HepG2 (cell line): ENCODE data around the gene C14orf93. TPM values are rescaled to one million over a fixed set of nuclear protein-coding genes. Genes with fewer than 3 reads are reported as not detected.
A peak's percentile ranks its signal among the peaks of the same experiment; 100 is the strongest.

Experiments
- BCL6 ChIP-seq: IDR thresholded peaks from 2 replicates; pipeline ENCODE4 v1.6.1; 2016; ENCODE audit warnings: missing genetic modification reagents, missing compliant biosample characterization
- FOSL2 ChIP-seq: sonication (generic); formaldehyde crosslinking; IDR thresholded peaks from 2 replicates; pipeline ENCODE4 v1.4.0; 2020; ENCODE audit warnings: missing genetic modification reagents
- FOXO1 ChIP-seq: sonication (generic); formaldehyde crosslinking; IDR thresholded peaks from 2 replicates; pipeline ENCODE4 v1.4.0; 2020; ENCODE audit warnings: missing genetic modification reagents
- FOXP4 ChIP-seq: sonication (generic); formaldehyde crosslinking; IDR thresholded peaks from 2 replicates; pipeline ENCODE4 v1.4.0; 2020; ENCODE audit warnings: missing genetic modification reagents
- GABPB1 ChIP-seq: IDR thresholded peaks from 2 replicates; pipeline ENCODE4 v1.6.1; 2016; ENCODE audit warnings: mild to moderate bottlenecking, missing genetic modification reagents, moderate library complexity, missing compliant biosample characterization
- GATAD1 ChIP-seq: IDR thresholded peaks from 2 replicates; pipeline ENCODE4 v1.6.1; 2016; ENCODE audit warnings: missing genetic modification reagents, missing compliant biosample characterization
- HMGXB4 ChIP-seq, 2 experiments: sonication (generic) in 1 of 2; formaldehyde crosslinking in 1 of 2; IDR thresholded peaks; 2 replicates each; pipeline versions ENCODE4 v1.4.0 to v1.6.1; 2018 to 2020; ENCODE audit warnings: missing genetic modification reagents in 2 of 2, borderline replicate concordance in 1 of 2, low read depth in 1 of 2, mild to moderate bottlenecking in 1 of 2, missing biosample characterization in 1 of 2
- KDM2A ChIP-seq: sonication (generic); formaldehyde crosslinking; IDR thresholded peaks from 2 replicates; pipeline ENCODE4 v1.4.0; 2020; ENCODE audit warnings: low read depth, missing genetic modification reagents, borderline replicate concordance
- KMT2A ChIP-seq: sonication (generic); formaldehyde crosslinking; IDR thresholded peaks from 2 replicates; pipeline ENCODE4 v1.4.0; 2020; ENCODE audit warnings: missing genetic modification reagents
- MBD4 ChIP-seq: IDR thresholded peaks from 2 replicates; pipeline ENCODE4 v1.6.1; 2012; ENCODE audit warnings: low read length, inconsistent platforms, borderline replicate concordance
- MED13 ChIP-seq: sonication (generic); formaldehyde crosslinking; IDR thresholded peaks from 2 replicates; pipeline ENCODE4 v1.5.0; 2020; ENCODE audit warnings: missing genetic modification reagents
- PAWR ChIP-seq: sonication (generic); formaldehyde crosslinking; IDR thresholded peaks from 2 replicates; pipeline ENCODE4 v1.4.0; 2020; ENCODE audit warnings: missing genetic modification reagents, mild to moderate bottlenecking, borderline replicate concordance
- POLR2A ChIP-seq, 2 experiments: IDR thresholded peaks; 2 replicates each; pipeline ENCODE4 v1.6.1; 2011; ENCODE audit warnings: low read depth in 2 of 2, low read length in 2 of 2, mild to moderate bottlenecking in 1 of 2, moderate library complexity in 1 of 2; ENCODE audit not compliant: insufficient read depth in 1 of 2
- POLR2AphosphoS2 ChIP-seq: IDR thresholded peaks from 2 replicates; pipeline ENCODE4 v1.6.1; 2011; ENCODE audit warnings: low read depth, low read length, improper control_type of control experiment
- RAD21 ChIP-seq: fragments of 450-650 bp; formaldehyde crosslinking; IDR thresholded peaks from 2 replicates; pipeline ENCODE4 v1.5.0; 2020; ENCODE audit warnings: mild to moderate bottlenecking
- SAFB2 ChIP-seq: sonication (generic); formaldehyde crosslinking; IDR thresholded peaks from 2 replicates; pipeline ENCODE4 v1.5.1; 2020; ENCODE audit warnings: missing genetic modification reagents, low read depth, mild to moderate bottlenecking, borderline replicate concordance
- SAP130 ChIP-seq: IDR thresholded peaks from 2 replicates; pipeline ENCODE4 v1.6.1; 2016; ENCODE audit warnings: low read depth
- SIN3B ChIP-seq: fragments of 150-350 bp; IDR thresholded peaks from 2 replicates; pipeline ENCODE4 v1.6.1; 2014; ENCODE audit warnings: low read length
- SP2 ChIP-seq: sonication (generic); formaldehyde crosslinking; IDR thresholded peaks from 2 replicates; pipeline ENCODE4 v1.5.1; 2020; ENCODE audit warnings: mild to moderate bottlenecking, missing genetic modification reagents
- SUZ12 ChIP-seq: fragments of 150-350 bp; IDR thresholded peaks from 2 replicates; pipeline ENCODE4 v1.6.1; 2014; ENCODE audit warnings: low read depth, low read length
- TIGD3 ChIP-seq: sonication (generic); formaldehyde crosslinking; IDR thresholded peaks from 2 replicates; pipeline ENCODE4 v1.5.1; 2020; ENCODE audit warnings: mild to moderate bottlenecking, missing genetic modification reagents, borderline replicate concordance
- TSC22D2 ChIP-seq: sonication (generic); formaldehyde crosslinking; IDR thresholded peaks from 2 replicates; pipeline ENCODE4 v1.5.1; 2020; ENCODE audit warnings: missing genetic modification reagents, mild to moderate bottlenecking, borderline replicate concordance
- ZBTB20 ChIP-seq: sonication (generic); formaldehyde crosslinking; IDR thresholded peaks from 2 replicates; pipeline ENCODE4 v1.8.1; 2023; ENCODE audit warnings: missing genetic modification reagents, low read depth, mild to moderate bottlenecking, borderline replicate concordance
- ZNF121 ChIP-seq: sonication (generic); formaldehyde crosslinking; IDR thresholded peaks from 2 replicates; pipeline ENCODE4 v1.5.0; 2020; ENCODE audit warnings: mild to moderate bottlenecking, missing genetic modification reagents
- ZNF326 ChIP-seq: sonication (generic); formaldehyde crosslinking; IDR thresholded peaks from 2 replicates; pipeline ENCODE4 v1.4.0; 2020; ENCODE audit warnings: missing genetic modification reagents, borderline replicate concordance
- ZNF768 ChIP-seq: sonication (generic); formaldehyde crosslinking; IDR thresholded peaks from 2 replicates; pipeline ENCODE4 v1.4.0; 2020; ENCODE audit warnings: missing genetic modification reagents
- ZNF792 ChIP-seq: IDR thresholded peaks from 2 replicates; pipeline ENCODE4 v1.6.1; 2016
- polyA plus RNA-seq, 8 experiments: library from polyadenylated mRNA; depleted of rRNA in 3 of 8; stranded (reverse) in 7 of 8; unstranded in 1 of 8; fragments of >200 nt; fragmentation: Illumina TruSeq in 4 of 8; extraction: Trizol in 4 of 8; gene quantifications; 2 replicates each; pipeline versions ENCODE4 v1.2.1 to v1.2.3, GENCODE V29; 2011 to 2016; ENCODE audit warnings: low read depth in 4 of 8, missing spikeins in 1 of 8, mixed read lengths in 1 of 8; ENCODE audit not compliant: insufficient read depth in 1 of 8
- total RNA-seq, 5 experiments: library from RNA; depleted of rRNA; stranded (reverse); fragments of >200 nt; fragmentation: Illumina TruSeq; extraction: Trizol; gene quantifications; 2 replicates each; pipeline ENCODE4 v1.2.3, GENCODE V29; 2016; ENCODE audit warnings: low read depth in 1 of 5

C14orf93 gene
- total and polyA plus RNA-seq, 2 of the 13 experiments (the other 11 are each of a cell fraction or from before 2014, with no cell fraction given), result 11.4 to 22.5 TPM

- TF ChIP-seq TIGD3 (0 out of 2 replicates have a peak, but pooled peaks have one; percentile 65), MBD4 (no peak), SUZ12 (0 out of 2 replicates have a peak, but pooled peaks have one; percentile 9), PAWR (0 out of 2 replicates have a peak, but pooled peaks have one; percentile 55), FOXP4 (CRISPR knock-in tag) (no peak), HMGXB4 (CRISPR knock-in tag; IDR thresholded peaks at IDR 0.05; ENCODE audit: borderline replicate concordance in 1 of 2, low read depth in 1 of 2) (no peak), KDM2A (CRISPR knock-in tag) (peak; percentile 69; the same call in 1 of the 2 replicates), POLR2A (IDR thresholded peaks at IDR 0.05; ENCODE audit: insufficient read depth in 1 of 2, low read depth in 2 of 2, low read length in 2 of 2) (peak in 1 of 2 experiments; percentile 27; a peak in 1 of 4 replicates), ZNF326 (CRISPR knock-in tag) (peak; percentile 94; the same call in 1 of the 2 replicates), TSC22D2 (peak; percentile 82; the same call in 1 of the 2 replicates), SAP130 (CRISPR knock-in tag) (peak; percentile 46; the same call in 1 of the 2 replicates), RAD21 (CRISPR knock-in tag) (peak; percentile 34; the same call in 1 of the 2 replicates), POLR2AphosphoS2 (peak; percentile 9; the same call in 1 of the 2 replicates), KMT2A (0 out of 2 replicates have a peak, but pooled peaks have one; percentile 70), SP2 (CRISPR knock-in tag) (no peak), FOSL2 (0 out of 2 replicates have a peak, but pooled peaks have one; percentile 0), SIN3B (0 out of 2 replicates have a peak, but pooled peaks have one; percentile 34), MED13 (CRISPR knock-in tag) (no peak), GABPB1 (CRISPR knock-in tag) (peak; percentile 51; the same call in 1 of the 2 replicates), FOXO1 (CRISPR knock-in tag) (peak; percentile 77), BCL6 (CRISPR knock-in tag) (peak; percentile 18; the same call in 1 of the 2 replicates), ZNF121 (no peak), ZBTB20 (CRISPR knock-in tag) (peak; percentile 96), SAFB2 (CRISPR knock-in tag) (no peak), ZNF792 (CRISPR knock-in tag) (peak; percentile 75), GATAD1 (CRISPR knock-in tag) (peak; percentile 4; the same call in 1 of the 2 replicates), ZNF768 (CRISPR knock-in tag) (peak; percentile 83; the same call in 1 of the 2 replicates)
Observed at GRCh38 chr14:22978981-22979671, 30.8 kb downstream of the C14orf93 start (continued).
